Adrenal gland (tissue), 5 donors: Measurements from ENCODE around the gene HEATR5A.

Experiments
- POLR2A ChIP-seq, 2 donors: fragments of 450-650 bp; IDR thresholded peaks; one replicate each; pipeline ENCODE4 v1.6.1; 2017; ENCODE audit warnings: antibody characterized with exemption in 2 of 2, mild to moderate bottlenecking in 2 of 2, moderate library complexity in 1 of 2
- TF ChIP-seq, protein P1 (sequence below), 6 experiments: fragments of 450-650 bp in 4 of 6; fragments of 200-600 bp in 2 of 6; sonication (generic) in 1 of 6; IDR thresholded peaks; 1 replicate in 5 of 6; 2 replicates in 1 of 6; pipeline versions ENCODE4 v1.5.1 to v1.8.0; 2016 to 2021; ENCODE audit warnings: antibody characterized with exemption in 6 of 6, mild to moderate bottlenecking in 2 of 6, moderate library complexity in 1 of 6
- donor health status: DM: no; HTN: no; CAD: no.

DNA sequence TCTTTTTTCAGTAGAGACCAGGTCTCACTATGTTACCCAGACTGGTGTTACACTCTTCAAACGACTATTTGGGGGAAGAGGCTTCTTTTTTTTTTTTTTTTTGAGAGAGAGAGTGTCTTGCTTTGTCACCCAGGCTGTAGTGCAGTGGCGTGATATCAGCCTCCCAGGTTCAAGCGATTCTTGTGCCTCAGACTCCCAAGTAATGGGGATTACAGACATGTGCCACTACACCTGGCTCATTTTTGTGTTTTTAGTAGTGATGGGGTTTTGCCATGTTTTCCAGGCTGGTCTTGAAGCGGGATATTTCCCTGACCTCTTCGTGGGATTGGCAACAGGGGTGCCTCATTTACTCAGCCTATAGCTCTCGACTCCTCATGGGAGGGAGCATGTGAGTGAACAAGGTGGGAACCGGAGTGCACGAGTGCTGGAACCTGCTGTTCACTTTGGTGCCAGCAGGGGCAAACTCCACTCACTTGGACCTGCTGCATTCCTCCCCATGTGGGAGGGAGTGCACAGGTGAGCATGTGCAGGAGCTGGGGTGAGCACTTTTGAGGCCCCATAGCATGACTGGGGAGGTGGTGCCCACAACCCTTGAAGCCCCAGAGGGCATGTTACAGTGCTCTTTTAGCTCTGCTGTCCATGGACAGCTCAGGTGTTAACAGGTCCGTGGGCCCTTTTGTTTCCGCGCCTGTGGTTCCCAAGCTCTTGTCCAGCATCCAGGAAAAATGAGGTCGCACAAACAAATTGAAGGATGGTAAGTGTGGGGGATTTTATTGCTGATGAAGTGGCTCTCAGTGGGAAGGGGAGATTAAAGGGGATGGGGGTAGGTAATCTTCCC lies 133.7 kb downstream of the HEATR5A start:
- TF ChIP-seq POLR2A (IDR thresholded peaks at IDR 0.05), result no peak
- TF ChIP-seq, protein P1, sequence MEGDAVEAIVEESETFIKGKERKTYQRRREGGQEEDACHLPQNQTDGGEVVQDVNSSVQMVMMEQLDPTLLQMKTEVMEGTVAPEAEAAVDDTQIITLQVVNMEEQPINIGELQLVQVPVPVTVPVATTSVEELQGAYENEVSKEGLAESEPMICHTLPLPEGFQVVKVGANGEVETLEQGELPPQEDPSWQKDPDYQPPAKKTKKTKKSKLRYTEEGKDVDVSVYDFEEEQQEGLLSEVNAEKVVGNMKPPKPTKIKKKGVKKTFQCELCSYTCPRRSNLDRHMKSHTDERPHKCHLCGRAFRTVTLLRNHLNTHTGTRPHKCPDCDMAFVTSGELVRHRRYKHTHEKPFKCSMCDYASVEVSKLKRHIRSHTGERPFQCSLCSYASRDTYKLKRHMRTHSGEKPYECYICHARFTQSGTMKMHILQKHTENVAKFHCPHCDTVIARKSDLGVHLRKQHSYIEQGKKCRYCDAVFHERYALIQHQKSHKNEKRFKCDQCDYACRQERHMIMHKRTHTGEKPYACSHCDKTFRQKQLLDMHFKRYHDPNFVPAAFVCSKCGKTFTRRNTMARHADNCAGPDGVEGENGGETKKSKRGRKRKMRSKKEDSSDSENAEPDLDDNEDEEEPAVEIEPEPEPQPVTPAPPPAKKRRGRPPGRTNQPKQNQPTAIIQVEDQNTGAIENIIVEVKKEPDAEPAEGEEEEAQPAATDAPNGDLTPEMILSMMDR (IDR thresholded peaks at IDR 0.05), result peak in 4 of 6 experiments; percentile 14 to 33 (median 24)
